Mesothelial cell of epicardium (in vitro differentiated cells): Measurements from ENCODE around the gene CACNA1I. TPM values are rescaled to one million over a fixed set of nuclear protein-coding genes. Genes with fewer than 3 reads are reported as not detected.

Experiments
- DNase-seq, 2 experiments: peaks; one replicate each; pipeline ENCODE4 v3.0.0; 2021; ENCODE audit warnings: low spot score in 2 of 2; ENCODE audit not compliant: unreplicated experiment in 2 of 2
- H3K27ac Mint-ChIP-seq: 2 replicates; pipeline ENCODE4 v1.8.0; 2021; ENCODE audit warnings: mixed read lengths
- H3K27me3 Mint-ChIP-seq: 2 replicates; pipeline ENCODE4 v1.8.0; 2021; ENCODE audit warnings: low read depth, mixed read lengths
- H3K36me3 Mint-ChIP-seq: 2 replicates; pipeline ENCODE4 v1.8.0; 2021; ENCODE audit warnings: mixed read lengths
- H3K4me1 Mint-ChIP-seq: 2 replicates; pipeline ENCODE4 v1.8.0; 2021; ENCODE audit warnings: mixed read lengths
- H3K4me3 Mint-ChIP-seq: 2 replicates; pipeline ENCODE4 v1.8.0; 2021; ENCODE audit warnings: mild to moderate bottlenecking, moderate library complexity, mixed read lengths
- H3K9me3 Mint-ChIP-seq: 2 replicates; pipeline ENCODE4 v1.8.0; 2021; ENCODE audit warnings: mixed read lengths
- CTCF ChIP-seq: fragments of 200-600 bp; sonication (generic); IDR thresholded peaks from one replicate; pipeline ENCODE4 v1.5.0; 2021; ENCODE audit warnings: antibody characterized with exemption; ENCODE audit not compliant: unreplicated experiment
- total RNA-seq: library from RNA; stranded (reverse); gene quantifications from 3 replicates; pipeline ENCODE4 v1.2.1, GENCODE V29; 2021

Gene CACNA1I
- total RNA-seq, 1 donor from 2014 or later = 0.31 TPM

GRCh38 chr22:39575552-39575825 lies 4.9 kb downstream of the CACNA1I start:
- Mint-ChIP-seq H3K36me3 (no peaks in the 10 kb centered on the region), H3K27me3 (peaks cover 15% of the 10 kb centered on the region), H3K9me3 (no peaks in the 10 kb centered on the region), H3K4me3 (no peak overlapping the region), H3K4me1 (peaks cover 9% of the 10 kb centered on the region), H3K27ac (no peak overlapping the region)
- no peak for DNase-seq
- no peak for TF ChIP-seq CTCF

GRCh38 chr22:39576027-39576426 lies 5.5 kb downstream of the CACNA1I start:
- Mint-ChIP-seq H3K4me3 (no peak overlapping the region), H3K27ac (no peak overlapping the region), H3K4me1 (peaks cover 10% of the 10 kb centered on the region), H3K9me3 (no peaks in the 10 kb centered on the region), H3K36me3 (no peaks in the 10 kb centered on the region), H3K27me3 (peaks cover 15% of the 10 kb centered on the region)
- no peak for DNase-seq
- TF ChIP-seq CTCF = no peak

GRCh38 chr22:39577366-39577765 lies 6.8 kb downstream of the CACNA1I start:
- H3K4me1 Mint-ChIP-seq = peaks cover 10% of the 10 kb centered on the region
- no peaks in the 10 kb centered on the region for H3K9me3 Mint-ChIP-seq
- peaks cover 14% of the 10 kb centered on the region for H3K27me3 Mint-ChIP-seq
- no peak overlapping the region for H3K4me3 Mint-ChIP-seq
- no peak for TF ChIP-seq CTCF
- no peak overlapping the region for H3K27ac Mint-ChIP-seq
- no peak for DNase-seq
- H3K36me3 Mint-ChIP-seq = no peaks in the 10 kb centered on the region

- Mint-ChIP-seq H3K4me3 (no peak overlapping the region), H3K27ac (no peak overlapping the region), H3K9me3 (no peaks in the 10 kb centered on the region), H3K4me1 (peaks cover 10% of the 10 kb centered on the region), H3K36me3 (no peaks in the 10 kb centered on the region), H3K27me3 (peaks cover 14% of the 10 kb centered on the region)
- no peak for TF ChIP-seq CTCF
- no peak for DNase-seq
Measured at GRCh38 chr22:39577900-39578299, 7.3 kb downstream of the CACNA1I start.

GRCh38 chr22:39580006-39580441 lies 9.5 kb downstream of the CACNA1I start:
- H3K36me3 Mint-ChIP-seq = no peaks in the 10 kb centered on the region
- DNase-seq = no peak
- H3K4me1 Mint-ChIP-seq = peaks cover 9% of the 10 kb centered on the region
- H3K4me3 Mint-ChIP-seq = no peak overlapping the region
- H3K9me3 Mint-ChIP-seq = peaks cover 5% of the 10 kb centered on the region
- peaks cover 26% of the 10 kb centered on the region for H3K27me3 Mint-ChIP-seq
- TF ChIP-seq CTCF = no peak
- H3K27ac Mint-ChIP-seq = peak overlapping the region; percentile 69

DNA sequence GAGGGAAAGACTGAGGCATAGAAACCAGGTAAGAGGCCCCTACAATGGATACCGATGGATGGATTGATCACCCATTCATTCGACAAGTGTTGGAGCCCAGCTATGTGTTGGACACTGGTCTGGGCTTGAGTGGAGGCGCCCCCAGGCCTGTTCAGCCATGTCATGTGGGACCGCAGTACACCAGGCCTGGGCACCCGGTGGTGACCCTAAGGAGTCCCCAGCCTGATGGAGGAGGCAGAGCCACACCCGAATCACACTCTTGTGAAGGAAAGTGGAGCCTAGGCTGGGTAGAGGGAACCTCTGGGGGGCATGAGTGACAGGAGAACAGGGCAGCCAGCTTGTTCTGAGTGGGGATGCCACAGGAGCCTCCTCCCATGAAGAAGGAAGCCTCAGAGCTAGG lies 10.2 kb downstream of the CACNA1I start:
- H3K27me3 Mint-ChIP-seq = peaks cover 24% of the 10 kb centered on the region
- no peak overlapping the region for H3K27ac Mint-ChIP-seq
- TF ChIP-seq CTCF = no peak
- DNase-seq = no peak
- peaks cover 5% of the 10 kb centered on the region for H3K9me3 Mint-ChIP-seq
- H3K4me3 Mint-ChIP-seq = no peak overlapping the region
- H3K4me1 Mint-ChIP-seq = peaks cover 9% of the 10 kb centered on the region
- no peaks in the 10 kb centered on the region for H3K36me3 Mint-ChIP-seq
